ENCODE data around the gene LPXN. TPM values are rescaled to one million over a fixed set of nuclear protein-coding genes. Genes with fewer than 3 reads are reported as not detected.

Gene LPXN
- total RNA-seq, 4 donors from 2014 or later, result 10.0 to 18.7 (median 16.0) TPM

- WGBS, 2 donors (ENCODE audit: low coverage in 1 of 2), result 95 to 100% methylated on average over 4 to 7 of the region's 7 CpGs
- no peak overlapping the region for H3K4me3 ChIP-seq
- DNase-seq, result no peak
- no peaks in the 10 kb centered on the region for H3K27me3 ChIP-seq
- no peaks in the 10 kb centered on the region for H3K9me3 ChIP-seq
- no peaks in the 10 kb centered on the region for H3K4me1 ChIP-seq
- in situ Hi-C loops (cut with MboI; ENCODE audit: low pct_ligation_motif_present in 1 of 4, low pct_unique_long_range_greater_than_20kb in 1 of 4, low sequenced_read_pairs in 3 of 4) (no loop called here), intact Hi-C loops (cut with DNase I; ENCODE audit: low total_unique reads) (no loop called here)
- no peak overlapping the region for H3K27ac ChIP-seq
- peaks cover 0 to 94% (median 38%) of the 10 kb centered on the region in 4 donors for H3K36me3 ChIP-seq
- TF ChIP-seq POLR2AphosphoS5 (IDR thresholded peaks at IDR 0.05) (no peak), CTCF (IDR thresholded peaks at IDR 0.05) (no peak), POLR2A (IDR thresholded peaks at IDR 0.05) (no peak)
Observed at GRCh38 chr11:58549644-58550043, 26.0 kb downstream of the LPXN start.

GRCh38 chr11:58546841-58547240, 28.8 kb downstream of the LPXN start:
- TF ChIP-seq POLR2AphosphoS5 (IDR thresholded peaks at IDR 0.05), result no peak
- TF ChIP-seq CTCF (IDR thresholded peaks at IDR 0.05), result no peak
- no peak for TF ChIP-seq POLR2A (IDR thresholded peaks at IDR 0.05)
- TF ChIP-seq EP300 (IDR thresholded peaks at IDR 0.05; ENCODE audit: low read depth), result no peak
- WGBS, 2 donors (ENCODE audit: low coverage in 1 of 2), result 92 to 100% methylated on average over 1 of the region's 1 CpG
- H3K9me3 ChIP-seq, result no peaks in the 10 kb centered on the region
- no peak for DNase-seq
- in situ Hi-C loops (cut with MboI; ENCODE audit: low pct_ligation_motif_present in 1 of 4, low pct_unique_long_range_greater_than_20kb in 1 of 4, low sequenced_read_pairs in 3 of 4), result no loop called here
- no peak overlapping the region for H3K27ac ChIP-seq
- no peaks in the 10 kb centered on the region for H3K27me3 ChIP-seq
- H3K4me3 ChIP-seq, result no peak overlapping the region
- no peaks in the 10 kb centered on the region for H3K4me1 ChIP-seq
- peaks cover 0 to 78% (median 28%) of the 10 kb centered on the region in 4 donors for H3K36me3 ChIP-seq
- intact Hi-C loops (cut with DNase I; ENCODE audit: low total_unique reads), result no loop called here

GRCh38 chr11:58531865-58532341, 43.8 kb downstream of the LPXN start:
- in situ Hi-C loops (cut with MboI; ENCODE audit: low pct_ligation_motif_present in 1 of 4, low pct_unique_long_range_greater_than_20kb in 1 of 4, low sequenced_read_pairs in 3 of 4), result no loop called here
- Histone ChIP-seq H3K27ac (no peak overlapping the region), H3K4me3 (no peak overlapping the region), H3K4me1 (no peaks in the 10 kb centered on the region), H3K9me3 (no peaks in the 10 kb centered on the region), H3K27me3 (no peaks in the 10 kb centered on the region), H3K36me3 (peaks cover 0 to 22% (median 7%) of the 10 kb centered on the region in 4 donors)
- no peak for TF ChIP-seq POLR2A (IDR thresholded peaks at IDR 0.05)
- no peak for TF ChIP-seq EP300 (IDR thresholded peaks at IDR 0.05; ENCODE audit: low read depth)
- TF ChIP-seq CTCF (IDR thresholded peaks at IDR 0.05), result no peak
- no peak for TF ChIP-seq POLR2AphosphoS5 (IDR thresholded peaks at IDR 0.05)
- DNase-seq, result no peak
- intact Hi-C loops (cut with DNase I; ENCODE audit: low total_unique reads), result no loop called here
- 97% methylated on average over 15 of the region's 25 CpGs; no CpG with 5 or more reads in 1 of the 2 donors for WGBS, 2 donors (ENCODE audit: low coverage in 1 of 2)

- Histone ChIP-seq H3K27me3 (no peaks in the 10 kb centered on the region), H3K9me3 (no peaks in the 10 kb centered on the region), H3K27ac (no peak overlapping the region), H3K4me1 (peaks cover 0 to 8% (median 0%) of the 10 kb centered on the region in 4 donors), H3K36me3 (peaks cover 0 to 23% (median 7%) of the 10 kb centered on the region in 4 donors), H3K4me3 (no peak overlapping the region)
- WGBS, 2 donors (ENCODE audit: low coverage in 1 of 2), result 80% methylated on average over 3 of the region's 3 CpGs; no CpG with 5 or more reads in 1 of the 2 donors
- DNase-seq, result no peak
- intact Hi-C loops (cut with DNase I; ENCODE audit: low total_unique reads) (no loop called here), in situ Hi-C loops (cut with MboI; ENCODE audit: low pct_ligation_motif_present in 1 of 4, low pct_unique_long_range_greater_than_20kb in 1 of 4, low sequenced_read_pairs in 3 of 4) (no loop called here)
- TF ChIP-seq EP300 (IDR thresholded peaks at IDR 0.05; ENCODE audit: low read depth) (no peak), CTCF (IDR thresholded peaks at IDR 0.05) (no peak), POLR2A (IDR thresholded peaks at IDR 0.05) (no peak), POLR2AphosphoS5 (IDR thresholded peaks at IDR 0.05) (no peak)
Observed at GRCh38 chr11:58530236-58530635, 45.4 kb downstream of the LPXN start.

Data from transverse colon (tissue), 4 donors.